ENCODE measurements around the gene CSHL1.

- TF ChIP-seq POLR2AphosphoS5 (IDR thresholded peaks at IDR 0.05; ENCODE audit: low read depth, low read length) (no peak), POLR2A (IDR thresholded peaks at IDR 0.05; ENCODE audit: low read depth, low read length) (no peak), TAF1 (IDR thresholded peaks at IDR 0.05; ENCODE audit: low read depth, low read length) (no peak)
Measured at GRCh38 chr17:63947711-63948330, 36.8 kb upstream of the CSHL1 start.

All from GM12891 (cell line).